CD4-positive, alpha-beta T cell treated with Interleukin-2 at 100 ng/mL for 4 hours (primary cell): ENCODE results near the gene ALAS1.
"Not testable (repeated sequence)": the region's sequence is repeated elsewhere in the genome, so short reads cannot be mapped to it uniquely, and the experiment has no call there.

ENCODE experiments used
- DNase-seq: peaks from one replicate; pipeline ENCODE4 v3.0.0-alpha.2; 2020; ENCODE audit warnings: low spot score

The ALAS1 gene

DNA sequence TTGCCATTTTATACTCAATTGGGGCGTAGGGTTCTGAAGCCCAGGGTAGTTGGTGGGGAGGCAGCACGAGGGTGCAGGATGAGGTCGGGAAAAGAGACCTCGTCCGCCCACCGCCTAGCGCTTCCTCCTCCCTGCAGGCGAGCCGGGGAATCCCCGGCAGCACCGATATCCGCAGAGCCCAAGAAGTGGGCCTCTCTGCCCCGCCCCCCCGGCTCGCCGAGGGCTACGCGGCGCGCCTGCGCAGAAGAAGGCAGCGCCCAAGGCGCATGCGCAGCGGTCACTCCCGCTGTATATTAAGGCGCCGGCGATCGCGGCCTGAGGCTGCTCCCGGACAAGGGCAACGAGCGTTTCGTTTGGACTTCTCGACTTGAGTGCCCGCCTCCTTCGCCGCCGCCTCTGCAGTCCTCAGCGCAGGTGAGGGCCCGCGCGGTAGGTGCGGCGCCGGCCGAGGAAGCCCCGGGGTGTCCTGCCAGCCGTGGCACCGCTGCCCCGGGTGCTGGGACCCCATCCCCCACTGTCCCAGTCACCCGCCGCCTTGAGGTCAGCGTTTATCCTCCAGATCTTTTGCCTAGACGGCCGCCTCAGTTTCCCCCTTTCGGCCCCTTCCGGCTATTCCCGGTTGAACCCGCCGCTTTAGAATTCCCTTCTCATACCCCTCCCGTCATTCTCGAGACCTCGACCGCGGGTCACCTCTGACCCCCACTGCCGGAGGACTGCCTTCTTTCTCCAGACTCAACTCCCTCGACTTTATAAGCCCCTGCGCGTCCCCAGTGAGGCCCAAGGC is at the start of gene ALAS1:
ALAS1 (plus strand) TSS at position 319 of the 784 bp plus-strand sequence. CDS start 1,082 bp downstream, outside the sequence.
- DNase-seq = peak; percentile 92

DNA sequence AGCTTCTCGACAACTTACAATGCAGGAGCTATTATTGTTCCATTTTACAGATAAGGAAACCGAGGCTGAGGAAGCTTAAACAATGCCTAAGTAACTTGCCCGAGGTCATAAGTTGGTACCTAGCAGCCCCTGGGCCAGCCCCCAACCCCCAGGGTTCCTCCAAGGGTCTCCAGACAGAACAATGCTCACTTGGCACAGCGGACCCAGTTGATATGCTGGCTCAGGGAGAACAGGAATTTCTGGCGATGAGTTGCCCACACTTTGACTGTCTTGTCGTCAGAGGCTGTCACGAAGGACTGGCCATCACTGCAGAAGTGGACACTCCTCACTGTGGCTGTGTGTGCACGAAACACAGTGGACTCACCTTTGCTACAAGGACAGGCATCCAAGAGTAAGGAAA is 48.9 kb upstream of the ALAS1 start:
- DNase-seq = no peak

DNA sequence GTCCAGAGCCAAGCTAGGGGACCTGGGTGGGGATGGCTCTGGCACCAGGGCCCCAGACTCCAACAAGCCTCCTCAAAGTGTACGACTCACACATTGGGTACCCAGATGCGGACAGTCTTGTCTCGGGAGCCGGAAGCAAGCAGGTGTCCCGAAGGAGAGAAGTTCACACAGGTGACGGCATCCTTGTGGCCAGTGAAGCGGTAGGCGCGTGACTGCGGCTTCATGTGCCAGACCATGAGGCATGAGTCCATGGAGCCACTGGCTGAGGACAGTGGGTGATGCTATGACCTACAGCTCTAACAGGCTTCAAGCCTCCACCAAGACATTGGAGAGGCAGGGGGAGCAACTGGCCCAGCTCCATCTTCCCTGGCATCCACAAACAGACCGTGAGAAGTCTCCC is 48.2 kb upstream of the ALAS1 start:
- DNase-seq = no peak

DNA sequence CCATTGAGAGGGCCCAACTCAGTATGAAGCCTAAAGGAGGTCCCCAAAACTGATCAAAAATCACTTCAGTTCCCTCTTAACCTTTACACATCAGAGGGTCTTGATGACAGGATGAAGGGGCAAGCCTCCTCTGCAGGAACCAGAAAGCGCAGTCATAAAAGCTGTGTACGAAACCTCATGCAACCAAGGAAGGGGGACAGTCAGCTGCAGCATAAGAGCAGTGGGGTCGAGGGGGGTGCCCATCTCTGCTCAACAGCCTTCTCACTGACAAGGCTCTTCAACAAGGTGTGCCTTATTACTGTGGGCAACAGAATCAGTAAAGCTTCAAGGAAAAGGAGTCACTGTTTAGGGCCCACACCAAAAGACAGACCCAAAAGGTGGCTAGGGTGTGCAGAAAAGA is 47.6 kb upstream of the ALAS1 start:
- no peak for DNase-seq

DNA sequence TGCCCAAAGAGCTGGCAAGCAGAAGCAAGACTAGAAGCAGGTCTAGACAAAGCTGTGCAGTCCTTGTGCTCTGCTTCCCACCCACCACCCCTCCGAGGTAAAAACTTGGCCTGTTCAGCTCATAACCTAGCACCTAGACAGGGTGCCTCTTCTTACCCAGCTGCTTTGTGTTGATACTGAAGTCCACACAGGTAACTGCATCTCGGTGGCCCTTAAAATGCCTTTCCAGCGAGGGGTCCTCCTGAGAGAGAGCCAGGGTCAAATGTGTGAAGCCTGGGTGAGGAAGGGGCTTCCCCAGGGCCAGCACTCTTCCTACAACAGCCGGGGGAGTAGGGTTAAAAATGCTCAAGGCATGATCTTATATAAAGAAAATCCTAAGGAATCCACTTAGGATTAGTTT is 47.1 kb upstream of the ALAS1 start:
- DNase-seq = no peak

DNA sequence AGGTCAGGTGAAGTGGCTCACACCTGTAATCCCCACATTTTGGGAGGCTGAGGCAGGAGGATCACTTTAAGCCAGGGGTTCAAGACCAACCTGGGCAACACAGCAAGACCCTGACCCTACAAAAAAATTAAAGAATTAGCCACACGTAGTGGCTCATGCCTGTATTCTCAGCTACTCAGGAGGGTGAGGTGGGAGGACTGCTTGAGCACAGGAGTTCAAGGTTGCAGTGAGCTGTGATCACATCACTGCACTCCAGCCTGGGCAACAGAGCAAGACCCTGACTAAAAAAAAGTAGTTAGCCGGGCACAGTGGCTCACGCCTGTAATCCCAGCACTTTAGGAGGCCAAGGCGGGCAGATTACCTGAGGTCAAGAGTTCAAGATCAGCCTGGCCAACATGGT is 46.0 kb upstream of the ALAS1 start:
- not testable (repeated sequence) for DNase-seq

DNA sequence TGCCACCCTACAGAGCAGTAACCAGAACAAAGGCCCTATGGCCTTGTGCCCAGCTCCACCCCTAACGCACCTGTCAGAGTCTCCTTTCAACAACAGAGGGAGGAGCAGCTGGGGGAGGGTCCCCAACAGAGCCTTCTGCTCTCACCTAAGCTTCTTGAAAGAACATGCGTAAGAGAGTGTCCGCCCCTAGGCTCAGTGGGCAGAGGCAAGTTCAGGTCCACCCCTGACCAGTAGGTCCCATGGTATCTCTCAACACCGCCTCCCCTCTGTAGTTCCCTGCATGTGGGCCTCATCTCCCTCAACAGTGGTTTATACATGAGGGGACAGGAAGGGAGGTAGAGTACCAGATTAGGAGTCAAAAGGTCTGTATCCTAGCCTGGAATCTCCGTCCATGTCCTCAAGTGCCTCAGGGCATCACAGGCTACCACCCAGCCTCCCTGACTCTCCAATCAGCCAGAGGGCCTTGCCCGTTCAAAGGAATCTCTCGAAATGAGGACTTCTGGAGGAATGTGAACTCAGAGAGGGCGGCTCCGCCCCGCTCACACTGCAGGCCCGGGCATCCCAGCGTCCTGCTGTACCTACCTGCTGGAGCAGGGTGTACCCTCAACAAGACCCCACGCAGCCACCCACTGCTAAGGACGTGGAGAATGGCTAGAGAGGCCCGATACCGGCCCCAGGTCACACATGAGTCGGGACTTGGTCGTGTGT is 44.4 kb upstream of the ALAS1 start:
- no peak for DNase-seq

DNA sequence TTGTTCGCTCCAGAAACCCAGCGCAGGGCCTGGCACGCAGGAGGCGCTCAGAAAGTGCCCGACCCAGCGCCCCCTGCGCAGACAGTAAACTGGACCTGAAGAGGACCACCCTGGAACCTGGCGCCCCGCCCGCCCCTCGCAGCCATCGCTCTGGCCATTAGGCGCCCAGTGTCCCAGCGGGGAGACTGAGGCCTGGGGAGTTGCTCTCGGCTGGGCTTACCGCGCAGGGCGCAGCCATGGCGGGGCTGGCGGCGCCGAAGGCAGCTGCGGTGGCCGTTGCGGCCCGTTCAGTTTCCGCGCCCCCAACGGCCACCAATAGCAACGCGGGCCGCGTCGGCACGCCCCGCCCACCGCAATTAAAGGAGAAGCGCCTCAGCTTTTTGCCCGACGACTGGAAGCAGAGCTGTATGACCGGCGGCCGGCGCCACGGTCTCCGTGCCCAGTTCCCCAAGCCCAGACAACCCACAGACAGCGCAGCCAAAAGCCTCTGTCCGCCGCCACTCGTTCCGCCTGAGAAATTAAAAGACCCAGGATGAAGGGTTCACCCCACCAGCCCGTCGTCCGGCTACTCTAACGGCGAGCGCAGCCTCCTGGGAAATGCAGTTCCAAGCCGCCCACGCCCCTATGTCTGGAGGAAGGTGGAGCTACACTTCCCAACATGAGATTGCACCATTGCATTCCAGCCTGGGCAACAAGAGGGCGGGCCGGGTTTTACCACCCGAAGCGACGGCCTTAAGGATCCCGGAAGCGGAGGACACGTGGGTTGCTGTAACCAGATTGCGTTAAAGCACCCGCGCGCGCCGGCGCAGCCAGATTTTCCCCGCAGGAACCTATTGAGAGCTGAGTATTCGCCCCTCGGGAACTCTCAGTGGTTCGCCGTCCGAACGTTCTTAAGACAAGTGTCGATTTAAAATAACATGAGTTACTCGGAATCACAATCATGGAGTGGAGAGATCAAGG is 43.5 kb upstream of the ALAS1 start, which contains the start of gene POC1A:
POC1A (minus strand) TSS at position 289 of the 960 bp plus-strand sequence; CDS start at position 238, 51 bp downstream.
- peak; percentile 86 for DNase-seq

DNA sequence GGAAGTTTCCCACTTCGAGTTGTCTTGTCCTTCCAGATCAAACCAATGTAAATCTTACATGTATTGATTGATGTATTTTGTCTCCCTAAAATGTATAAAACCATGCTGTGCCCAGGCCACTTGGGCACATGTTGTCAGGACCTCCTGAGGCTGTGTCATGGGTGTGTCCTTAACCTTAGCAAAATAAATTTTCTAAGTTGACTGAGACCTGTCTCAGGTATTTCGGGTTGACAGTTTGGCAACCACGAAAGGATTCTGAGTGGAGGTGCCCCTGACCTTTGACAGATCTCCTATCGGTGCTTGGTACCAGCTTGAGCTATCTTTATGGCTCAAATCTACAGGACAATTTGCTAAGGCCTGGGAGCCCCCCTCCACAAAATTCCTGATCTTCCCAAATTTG is 42.0 kb upstream of the ALAS1 start:
- no peak for DNase-seq

DNA sequence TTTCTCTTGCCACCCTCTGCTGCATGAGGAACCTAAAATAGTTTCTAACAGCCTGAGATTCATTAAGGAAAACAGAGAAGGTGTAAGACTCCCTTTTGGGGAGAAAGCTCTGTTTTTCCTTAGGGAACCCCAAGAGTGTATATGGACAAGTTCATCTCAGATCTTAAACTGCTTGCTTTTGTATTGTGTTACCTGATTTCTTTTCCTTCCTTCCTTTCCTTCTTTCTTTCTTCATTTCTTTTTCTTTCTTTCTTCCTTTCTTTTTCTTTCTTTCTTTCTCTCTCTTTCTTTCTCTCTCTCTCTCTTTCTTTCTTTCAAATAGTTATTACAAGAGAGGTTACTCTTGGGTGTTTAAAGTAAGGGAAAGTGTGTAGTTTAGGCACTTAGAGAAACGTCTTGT is 38.5 kb upstream of the ALAS1 start:
- DNase-seq = no peak

DNA sequence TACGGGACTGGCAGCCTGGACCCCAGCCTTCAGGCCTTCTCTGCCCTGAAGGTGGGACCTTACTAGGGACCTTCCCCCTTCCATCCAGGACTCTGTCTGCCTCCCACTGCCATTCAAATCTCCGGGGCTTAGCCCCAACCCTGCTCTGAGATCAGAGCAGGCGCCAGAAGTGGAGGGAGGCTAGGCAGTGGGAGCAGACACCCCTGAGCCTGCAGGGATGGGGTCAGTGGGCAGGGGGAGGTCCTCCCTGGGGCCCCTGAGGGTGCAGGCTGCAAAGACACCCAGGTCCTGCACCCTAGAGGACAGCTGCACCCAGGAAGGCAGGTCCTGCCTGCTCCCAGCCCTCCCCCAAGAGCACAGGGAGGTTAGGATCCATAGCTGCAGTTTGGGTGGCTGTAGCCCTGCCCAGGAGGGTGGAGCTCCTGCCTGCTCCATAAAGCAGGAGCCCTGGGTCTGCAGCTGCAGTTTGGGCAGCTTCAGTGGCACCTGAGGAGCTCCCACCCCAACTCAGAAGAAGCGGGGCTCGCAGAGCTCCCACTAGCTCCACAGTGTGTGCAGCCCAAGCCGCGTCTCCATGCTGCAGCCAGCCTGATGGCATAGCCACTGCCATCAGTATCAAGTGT is 35.6 kb upstream of the ALAS1 start:
- DNase-seq = no peak

DNA sequence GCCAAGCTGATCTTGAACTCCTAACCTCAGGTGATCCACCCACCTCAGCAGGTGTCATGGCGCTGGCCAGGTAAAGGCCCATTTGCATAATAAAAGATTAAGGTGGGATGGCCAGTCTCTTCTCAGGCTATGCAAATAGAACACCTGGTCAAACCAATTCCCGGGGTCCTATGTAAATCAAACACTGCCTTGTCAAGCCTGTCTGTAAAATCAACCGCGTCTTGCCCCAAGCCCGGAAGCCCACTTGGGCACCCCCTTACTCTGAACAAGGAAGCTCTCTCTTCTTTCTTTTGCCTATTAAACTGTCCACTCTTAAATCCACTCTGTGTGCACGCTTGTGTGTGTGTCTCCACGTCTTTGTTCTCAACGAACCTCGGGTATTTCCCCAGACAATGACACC is 30.7 kb upstream of the ALAS1 start:
- no peak for DNase-seq

DNA sequence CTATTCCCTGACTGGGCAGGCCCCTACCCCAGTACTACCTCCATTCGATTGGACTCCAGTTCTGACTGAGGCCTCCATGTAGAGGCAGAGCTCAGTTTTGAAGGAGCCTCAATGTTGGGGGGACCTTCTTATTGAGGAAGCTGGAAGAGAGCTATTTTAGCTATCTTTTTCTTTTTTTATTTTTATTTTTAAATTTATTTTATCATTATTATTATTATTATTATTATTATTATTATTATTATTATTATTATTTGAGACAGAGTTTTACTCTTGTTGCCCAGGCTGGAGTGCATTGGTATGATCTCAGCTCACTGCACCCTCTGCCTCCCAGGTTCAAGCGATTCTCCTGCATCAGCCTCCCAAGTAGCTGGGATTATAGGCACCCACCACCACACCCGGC is 27.7 kb upstream of the ALAS1 start:
- DNase-seq = not testable (repeated sequence)

DNA sequence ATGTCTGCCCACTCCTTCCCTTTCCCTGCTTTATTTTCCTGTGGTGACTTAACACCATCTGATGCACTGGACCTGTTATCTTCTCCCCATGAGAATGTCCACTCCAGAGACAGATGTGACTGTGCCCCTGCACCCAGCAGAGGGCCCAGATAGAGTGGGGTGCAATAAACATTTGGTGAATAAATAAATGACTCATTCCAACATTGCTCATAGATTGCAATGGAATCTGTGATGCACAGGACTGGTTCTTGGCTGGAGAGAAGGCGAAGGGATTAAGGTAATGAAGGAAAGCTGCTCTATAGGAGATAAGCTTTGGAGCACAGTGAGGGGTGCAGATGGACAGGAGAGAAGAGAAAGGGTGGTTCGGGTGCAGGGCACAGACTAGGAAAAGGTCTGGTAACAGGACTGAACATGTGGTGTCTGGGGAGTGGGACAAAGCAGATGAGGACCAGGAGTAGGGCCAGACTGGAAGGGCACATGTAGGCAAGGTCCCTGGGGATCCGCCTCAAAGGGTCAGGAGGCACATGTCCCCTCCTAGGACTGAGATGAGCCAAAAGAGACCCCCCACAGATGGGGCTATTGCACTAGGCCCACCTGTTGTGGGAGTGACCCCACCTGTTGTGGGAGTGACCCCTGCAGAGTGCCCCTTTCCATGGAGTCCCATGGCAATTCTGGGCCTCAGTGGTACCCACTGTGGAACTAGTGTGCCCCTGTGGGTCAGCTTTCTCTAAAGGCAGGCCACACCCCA is 26.3 kb upstream of the ALAS1 start:
- no peak for DNase-seq

DNA sequence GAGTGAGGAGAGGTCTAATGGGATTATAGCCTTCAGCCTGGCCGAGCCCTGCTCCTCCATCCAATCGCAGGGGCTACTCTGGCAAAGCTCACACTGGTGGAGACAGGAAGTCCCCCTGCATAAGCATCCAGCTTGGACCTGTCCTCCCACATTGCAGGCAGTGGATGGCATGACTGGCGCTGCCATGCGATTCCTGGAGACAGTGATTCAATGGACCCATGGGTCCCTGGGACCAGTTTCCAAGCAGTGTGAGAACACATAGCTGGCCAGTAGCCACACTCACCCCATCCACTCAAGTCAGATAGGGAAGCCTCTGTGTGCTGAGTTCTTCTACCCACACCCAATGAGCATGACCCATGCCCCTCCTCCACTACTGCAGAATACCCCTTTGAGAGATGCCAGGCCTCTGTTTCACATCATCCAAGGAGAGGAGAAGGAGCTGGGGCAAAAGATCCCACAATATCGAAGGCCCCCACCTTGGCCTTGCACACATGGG is 25.6 kb upstream of the ALAS1 start:
- no peak for DNase-seq

DNA sequence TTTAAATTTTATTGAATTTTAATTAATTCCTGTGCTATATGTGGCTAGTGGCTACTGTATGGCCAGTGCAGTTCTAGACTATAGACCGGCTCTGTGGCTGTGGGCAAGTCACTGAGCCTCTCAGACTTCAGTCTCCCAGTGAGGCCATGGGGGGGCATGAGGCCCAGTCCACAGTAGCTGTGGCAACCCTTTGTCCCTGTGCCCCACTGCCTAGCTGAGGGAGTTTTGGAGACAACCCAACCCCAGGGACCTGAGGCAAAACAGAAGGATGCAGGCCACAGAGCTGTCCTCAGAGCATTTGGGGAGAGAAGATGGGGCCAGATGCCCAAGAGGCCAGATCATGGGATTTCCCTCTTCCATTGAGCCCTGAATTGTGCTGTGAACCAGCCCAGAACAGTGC is 24.9 kb upstream of the ALAS1 start:
- no peak for DNase-seq

DNA sequence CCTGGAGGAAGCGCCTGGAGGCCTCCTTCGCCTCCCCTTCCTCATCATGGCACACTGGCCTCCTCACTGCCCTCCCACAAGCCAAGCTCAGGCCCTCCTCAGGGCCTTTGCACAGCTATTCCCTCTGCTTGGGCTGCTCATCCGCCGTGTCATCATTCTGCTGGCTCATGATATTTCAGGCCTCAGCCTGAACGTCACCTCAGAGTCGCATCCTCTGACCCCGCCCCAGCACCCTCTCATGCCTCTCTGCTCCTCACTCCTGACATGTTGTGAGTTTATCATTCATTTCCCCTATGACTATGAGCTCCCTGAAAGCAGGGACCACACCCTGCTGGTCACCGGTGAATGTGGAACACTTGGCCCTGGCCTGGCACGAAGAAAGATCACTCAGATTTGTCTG is 23.1 kb upstream of the ALAS1 start:
- no peak for DNase-seq

DNA sequence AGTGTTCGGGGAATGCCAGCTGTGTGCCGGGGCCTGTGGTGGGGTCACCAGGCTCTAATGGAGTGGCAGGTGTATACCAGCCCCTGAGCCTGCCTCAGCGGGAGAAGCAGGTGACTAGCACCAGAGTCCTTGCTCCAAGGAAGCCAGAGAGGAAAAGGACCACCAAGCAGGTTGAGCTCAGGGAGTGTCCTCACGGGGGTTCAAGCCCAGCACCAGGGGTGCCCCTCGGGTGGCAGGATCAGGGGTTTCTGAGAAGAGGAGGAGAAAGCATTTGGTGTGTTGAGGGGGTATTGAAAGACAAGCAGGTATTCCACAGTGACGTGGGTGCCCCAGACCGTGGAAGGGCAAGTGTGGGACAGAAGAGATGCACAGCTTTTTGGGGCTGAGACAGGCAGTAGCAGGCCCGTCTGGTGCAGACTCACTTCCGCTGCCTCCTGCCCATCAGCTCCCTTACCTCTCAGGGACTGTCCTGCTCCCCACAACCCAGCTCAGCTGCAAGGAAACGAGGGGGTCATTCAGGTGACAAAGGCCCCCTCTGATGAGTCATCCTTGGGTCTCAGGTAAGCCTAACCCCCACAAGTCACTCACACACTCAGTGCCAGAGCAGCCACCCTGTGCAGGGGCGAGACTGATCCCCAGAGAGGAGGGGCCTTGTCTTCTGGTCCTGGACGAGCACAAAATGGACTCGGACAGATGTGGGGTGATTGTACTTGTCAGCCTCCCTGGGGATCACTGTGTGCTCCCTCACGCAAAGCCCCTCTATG is 22.4 kb upstream of the ALAS1 start:
- no peak for DNase-seq

DNA sequence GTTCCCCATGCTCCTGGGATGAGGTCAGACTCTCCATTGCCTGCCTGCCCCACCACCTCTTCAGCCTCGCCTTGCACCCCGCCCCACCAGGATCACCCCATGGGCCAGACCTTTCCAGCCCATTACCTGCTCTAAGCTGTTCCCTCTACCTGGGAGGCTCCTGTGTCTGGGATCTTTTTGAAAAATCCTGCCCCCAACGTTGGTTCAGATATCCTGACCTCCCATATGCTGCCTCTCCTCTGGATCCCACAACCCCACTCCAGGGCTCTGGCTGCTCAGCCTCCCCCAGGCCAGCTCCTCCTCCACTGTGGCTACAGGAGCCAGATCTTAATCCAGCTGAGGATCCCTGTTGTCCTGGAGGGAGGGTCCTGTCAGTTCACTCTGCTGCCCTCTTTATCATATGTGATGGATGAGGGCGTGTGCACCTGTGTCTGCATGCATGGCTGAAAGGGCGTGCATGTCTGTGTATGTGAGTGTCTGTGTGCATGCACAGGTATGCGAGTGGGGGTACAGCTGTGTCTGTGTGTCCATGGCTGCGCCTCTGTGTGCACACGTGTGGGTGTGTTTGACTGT is 21.7 kb upstream of the ALAS1 start:
- no peak for DNase-seq
